Esophagus muscularis mucosa (tissue), 4 donors: ENCODE data around the gene CCDC88C. TPM values are rescaled to one million over a fixed set of nuclear protein-coding genes. Genes with fewer than 3 reads are reported as not detected.

ENCODE experiments used
- DNase-seq: peaks from one replicate; pipeline ENCODE4 v3.0.0-alpha.2; 2017; ENCODE audit errors: extremely low spot score
- H3K27ac ChIP-seq, 4 donors: fragments of 200-600 bp; sonication (generic); replicated peaks in 1 of 4; 1 replicate in 3 of 4; 2 replicates in 1 of 4; pipeline ENCODE4 v1.5.1; 2016 to 2019; ENCODE audit warnings: mild to moderate bottlenecking in 1 of 4
- H3K27me3 ChIP-seq, 4 donors: fragments of 200-600 bp; sonication (generic); one replicate each; pipeline versions ENCODE4 v1.5.1 to v1.6.0; 2016 to 2019
- H3K36me3 ChIP-seq, 4 donors: fragments of 200-600 bp; sonication (generic); one replicate each; pipeline ENCODE4 v1.5.1; 2016 to 2019
- H3K4me1 ChIP-seq, 4 donors: fragments of 200-600 bp; sonication (generic); one replicate each; pipeline ENCODE4 v1.5.1; 2016 to 2019
- H3K4me3 ChIP-seq, 4 donors: fragments of 200-600 bp; sonication (generic); 1 replicate in 2 of 4; 2 replicates in 2 of 4; pipeline ENCODE4 v1.5.1; 2016 to 2019; ENCODE audit warnings: mild to moderate bottlenecking in 4 of 4, moderate library complexity in 1 of 4
- H3K9me3 ChIP-seq, 4 donors: fragments of 200-600 bp; sonication (generic); 1 replicate in 3 of 4; 2 replicates in 1 of 4; pipeline ENCODE4 v1.5.1; 2016 to 2019
- EP300 ChIP-seq: sonication (generic); formaldehyde crosslinking; IDR thresholded peaks from one replicate; pipeline ENCODE4 v1.6.1; 2017; ENCODE audit warnings: antibody characterized with exemption
- POLR2A ChIP-seq: fragments of 450-650 bp; IDR thresholded peaks from one replicate; pipeline ENCODE4 v1.6.1; 2017; ENCODE audit warnings: antibody characterized with exemption, moderate library complexity, mild to moderate bottlenecking, low read depth
- POLR2AphosphoS5 ChIP-seq, 2 donors: sonication (generic); formaldehyde crosslinking; IDR thresholded peaks; one replicate each; pipeline ENCODE4 v1.6.1; 2017; ENCODE audit warnings: antibody characterized with exemption in 2 of 2
- WGBS: methylation state at CpG from one replicate; pipeline ENCODE4 v1.1.5; 2018; 5-methylcytosine and 5-hydroxymethylcytosine counted together
- intact Hi-C: fragments of 100-400 bp; cut with DNase I; formaldehyde crosslinking; loops from one replicate; pipeline ENCODE4 v1.15.1; 2023
- total RNA-seq, 4 donors: library from RNA; depleted of rRNA; stranded (reverse); fragments of >200 nt; gene quantifications; one replicate each; pipeline versions ENCODE4 v1.1.0 to v1.2.1, GENCODE V29; 2016
- TF ChIP-seq, protein P1 (sequence below), 3 experiments: fragments of 200-600 bp in 2 of 3; fragments of 450-650 bp in 1 of 3; sonication (generic) in 2 of 3; IDR thresholded peaks; one replicate each; pipeline ENCODE4 v1.5.1; 2017 to 2019; ENCODE audit warnings: antibody characterized with exemption in 3 of 3, mild to moderate bottlenecking in 2 of 3, moderate library complexity in 1 of 3

The CCDC88C gene
- total RNA-seq, 4 donors from 2014 or later = 4.2 to 6.3 (median 5.6) TPM

DNA sequence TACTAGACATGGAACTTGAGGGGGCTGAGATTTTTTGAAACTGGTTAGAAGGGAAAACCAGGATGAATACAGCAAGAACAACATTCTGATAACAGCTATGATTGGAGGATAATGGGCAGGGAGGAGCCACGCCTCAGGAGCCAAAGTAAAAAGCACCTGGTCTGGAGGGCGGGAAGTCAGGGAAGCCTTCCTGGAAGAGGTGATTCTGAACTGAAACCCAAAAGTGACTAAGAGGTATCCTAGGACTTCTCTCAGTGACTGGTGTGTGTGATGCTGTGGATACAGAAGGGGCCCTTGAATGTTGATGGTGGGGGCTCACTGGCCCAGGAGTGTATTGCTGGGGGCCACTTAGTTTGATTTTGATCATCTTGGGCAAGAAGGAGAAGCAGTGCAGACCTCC, 154.3 kb downstream of the CCDC88C start:
- no peak overlapping the region for H3K4me3 ChIP-seq
- H3K27me3 ChIP-seq = no peaks in the 10 kb centered on the region
- 93% methylated on average over 2 of the region's 2 CpGs for WGBS
- no peak overlapping the region for H3K27ac ChIP-seq
- intact Hi-C loops = no loop called here
- TF ChIP-seq POLR2A (no peak), EP300 (no peak), POLR2AphosphoS5 (IDR thresholded peaks at IDR 0.05) (no peak)
- TF ChIP-seq, protein P1, sequence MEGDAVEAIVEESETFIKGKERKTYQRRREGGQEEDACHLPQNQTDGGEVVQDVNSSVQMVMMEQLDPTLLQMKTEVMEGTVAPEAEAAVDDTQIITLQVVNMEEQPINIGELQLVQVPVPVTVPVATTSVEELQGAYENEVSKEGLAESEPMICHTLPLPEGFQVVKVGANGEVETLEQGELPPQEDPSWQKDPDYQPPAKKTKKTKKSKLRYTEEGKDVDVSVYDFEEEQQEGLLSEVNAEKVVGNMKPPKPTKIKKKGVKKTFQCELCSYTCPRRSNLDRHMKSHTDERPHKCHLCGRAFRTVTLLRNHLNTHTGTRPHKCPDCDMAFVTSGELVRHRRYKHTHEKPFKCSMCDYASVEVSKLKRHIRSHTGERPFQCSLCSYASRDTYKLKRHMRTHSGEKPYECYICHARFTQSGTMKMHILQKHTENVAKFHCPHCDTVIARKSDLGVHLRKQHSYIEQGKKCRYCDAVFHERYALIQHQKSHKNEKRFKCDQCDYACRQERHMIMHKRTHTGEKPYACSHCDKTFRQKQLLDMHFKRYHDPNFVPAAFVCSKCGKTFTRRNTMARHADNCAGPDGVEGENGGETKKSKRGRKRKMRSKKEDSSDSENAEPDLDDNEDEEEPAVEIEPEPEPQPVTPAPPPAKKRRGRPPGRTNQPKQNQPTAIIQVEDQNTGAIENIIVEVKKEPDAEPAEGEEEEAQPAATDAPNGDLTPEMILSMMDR (IDR thresholded peaks at IDR 0.05) = no peak
- peaks cover 0 to 5% (median 0%) of the 10 kb centered on the region in 4 donors for H3K9me3 ChIP-seq
- DNase-seq = no peak
- H3K4me1 ChIP-seq = peaks cover 4 to 16% (median 12%) of the 10 kb centered on the region in 4 donors
- no peaks in the 10 kb centered on the region for H3K36me3 ChIP-seq

DNA sequence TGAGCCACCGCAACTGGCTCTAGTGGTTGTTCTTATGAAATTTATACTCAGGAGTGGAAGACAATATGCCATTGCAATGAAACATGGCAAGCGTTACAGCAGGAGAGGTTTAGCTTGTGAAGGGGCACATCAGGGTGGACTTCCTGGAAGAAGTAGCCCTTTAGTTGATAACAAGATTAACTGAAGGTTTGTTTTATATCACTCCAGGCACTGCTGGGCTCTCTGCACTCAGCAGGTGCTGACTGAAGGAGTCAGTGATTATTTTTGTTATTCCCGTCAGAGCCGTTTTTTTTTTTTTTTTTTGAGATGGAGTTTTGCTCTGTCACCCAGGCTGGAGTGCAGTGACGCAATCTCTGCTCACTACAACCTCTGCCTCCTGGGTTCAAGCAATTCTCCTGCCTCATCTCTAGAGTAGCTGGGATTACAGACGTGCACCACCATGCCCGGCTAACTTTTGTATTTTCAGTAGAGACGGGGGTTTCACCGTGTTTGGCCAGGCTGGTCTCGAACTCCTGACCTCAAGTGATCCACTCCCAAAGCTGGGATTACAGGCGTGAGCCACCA, 155.6 kb downstream of the CCDC88C start:
- Histone ChIP-seq H3K27me3 (no peaks in the 10 kb centered on the region), H3K27ac (no peak overlapping the region), H3K9me3 (peaks cover 0 to 5% (median 0%) of the 10 kb centered on the region in 4 donors), H3K4me1 (peaks cover 4 to 26% (median 20%) of the 10 kb centered on the region in 4 donors), H3K4me3 (no peak overlapping the region), H3K36me3 (no peaks in the 10 kb centered on the region)
- no peak for TF ChIP-seq POLR2A
- no peak for TF ChIP-seq POLR2AphosphoS5 (IDR thresholded peaks at IDR 0.05)
- TF ChIP-seq, protein P1 (IDR thresholded peaks at IDR 0.05) = no peak
- TF ChIP-seq EP300 = no peak
- intact Hi-C loops = no loop called here
- DNase-seq = no peak
- WGBS = 91% methylated on average over 11 of the region's 11 CpGs

DNA sequence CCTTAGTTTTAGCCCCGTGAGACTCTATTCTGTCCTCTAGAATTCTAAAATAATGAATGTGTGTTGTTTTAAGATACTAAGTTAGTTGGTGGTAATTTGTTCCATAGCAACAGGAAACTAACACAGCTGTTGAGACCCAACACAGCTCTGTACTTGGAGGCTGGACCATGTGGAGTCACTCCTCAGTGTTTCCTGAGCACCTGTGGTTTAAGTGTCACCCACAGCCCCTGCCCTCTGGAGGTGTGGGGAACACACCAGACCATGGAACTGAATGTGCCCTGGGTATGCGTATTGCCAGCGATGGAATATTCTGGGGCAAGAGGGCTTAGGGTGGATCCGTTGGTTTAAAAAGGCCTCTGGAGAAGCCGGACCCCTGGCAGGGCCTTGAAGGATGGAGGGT, 156.5 kb downstream of the CCDC88C start:
- H3K9me3 ChIP-seq = peaks cover 0 to 5% (median 0%) of the 10 kb centered on the region in 4 donors
- no peaks in the 10 kb centered on the region for H3K36me3 ChIP-seq
- no peak overlapping the region for H3K4me3 ChIP-seq
- DNase-seq = no peak
- H3K27me3 ChIP-seq = no peaks in the 10 kb centered on the region
- H3K27ac ChIP-seq = no peak overlapping the region
- 99% methylated on average over 5 of the region's 5 CpGs for WGBS
- intact Hi-C loops = no loop called here
- peaks cover 4 to 36% (median 29%) of the 10 kb centered on the region in 4 donors for H3K4me1 ChIP-seq
- TF ChIP-seq EP300 (no peak), POLR2AphosphoS5 (IDR thresholded peaks at IDR 0.05) (peak in 1 of 2 donors; percentile 9), POLR2A (no peak)
- TF ChIP-seq, protein P1 (IDR thresholded peaks at IDR 0.05) = no peak

DNA sequence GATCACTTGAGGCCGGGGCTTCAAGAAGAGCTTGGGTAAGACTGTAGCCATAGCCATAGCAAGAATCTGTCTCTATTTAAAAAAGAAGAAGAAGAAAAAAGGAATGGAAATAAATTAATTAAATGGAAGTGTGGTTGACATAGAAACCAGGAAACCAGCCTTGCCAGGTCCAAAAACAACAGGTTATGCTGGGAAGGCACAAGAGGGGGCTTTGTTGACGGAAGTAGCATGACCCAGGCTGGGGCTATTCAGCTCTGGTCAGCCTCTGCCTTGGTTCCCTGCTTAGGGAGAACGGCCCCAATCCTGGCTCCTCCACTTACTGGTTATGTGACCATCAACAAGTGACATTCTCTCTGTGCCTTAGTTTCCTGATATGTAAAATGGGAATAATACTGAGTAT, 158.7 kb downstream of the CCDC88C start:
- Histone ChIP-seq H3K27ac (peak overlapping the region in 1 of 4 donors; percentile 72), H3K9me3 (peaks cover 0 to 5% (median 0%) of the 10 kb centered on the region in 4 donors), H3K4me1 (peaks cover 5 to 34% (median 31%) of the 10 kb centered on the region in 4 donors), H3K27me3 (no peaks in the 10 kb centered on the region), H3K36me3 (no peaks in the 10 kb centered on the region), H3K4me3 (no peak overlapping the region)
- intact Hi-C loops = no loop called here
- TF ChIP-seq, protein P1 (IDR thresholded peaks at IDR 0.05) = no peak
- no peak for TF ChIP-seq POLR2A
- no peak for TF ChIP-seq EP300
- no peak for TF ChIP-seq POLR2AphosphoS5 (IDR thresholded peaks at IDR 0.05)
- no peak for DNase-seq
- WGBS = 95% methylated on average over 3 of the region's 3 CpGs
